Keratinocyte (primary cell): ENCODE results near the gene TAF4B. TPM values are rescaled to one million over a fixed set of nuclear protein-coding genes. Genes with fewer than 3 reads are reported as not detected.
"Not testable (repeated sequence)": the region's sequence is repeated elsewhere in the genome, so short reads cannot be mapped to it uniquely, and the experiment has no call there.

Experiments used
- DNase-seq: peaks from one replicate; pipeline ENCODE4 v3.0.0-alpha.2; 2011; ENCODE audit warnings: low read depth, missing footprints, low spot score
- FAIRE-seq: peaks from 2 replicates; lab custom pipeline; 2011; peaks lifted over from hg19 to GRCh38; lab: Jason Lieb, UNC
- H2AFZ ChIP-seq: 2 replicates; pipeline ENCODE4 v1.6.0; 2012; ENCODE audit warnings: low read length, control low read depth, inconsistent platforms; ENCODE audit not compliant: control insufficient read depth
- H3K27ac ChIP-seq: 2 replicates; pipeline ENCODE4 v1.5.1; 2011; ENCODE audit warnings: low read length; ENCODE audit not compliant: control insufficient read depth, insufficient read depth
- H3K27me3 ChIP-seq: 3 replicates; pipeline ENCODE4 v1.6.0; 2011; ENCODE audit warnings: low read length; ENCODE audit not compliant: control insufficient read depth, insufficient read depth; ENCODE audit errors: extremely low read depth
- H3K36me3 ChIP-seq, 2 experiments: 2 replicates in 1 of 2; 3 replicates in 1 of 2; pipeline ENCODE4 v1.5.1; 2011; ENCODE audit warnings: low read length in 2 of 2, mild to moderate bottlenecking in 1 of 2; ENCODE audit not compliant: control insufficient read depth in 2 of 2, insufficient read depth in 2 of 2; ENCODE audit errors: extremely low read depth in 1 of 2
- H3K4me1 ChIP-seq: 3 replicates; pipeline ENCODE4 v1.5.1; 2011; ENCODE audit warnings: low read length; ENCODE audit not compliant: control insufficient read depth, insufficient read depth; ENCODE audit errors: extremely low read depth
- H3K4me2 ChIP-seq: 3 replicates; pipeline ENCODE4 v1.6.0; 2011; ENCODE audit warnings: low read depth, low read length; ENCODE audit not compliant: control insufficient read depth, insufficient read depth; ENCODE audit errors: extremely low read depth
- H3K4me3 ChIP-seq, 3 experiments: fragments of 200-600 bp in 1 of 3; sonication (generic) in 1 of 3; 2 replicates in 2 of 3; 3 replicates in 1 of 3; pipeline ENCODE4 v1.5.1; 2011 to 2016; ENCODE audit warnings: low read length in 3 of 3, mild to moderate bottlenecking in 3 of 3, control low read depth in 2 of 3, inconsistent platforms in 1 of 3, low read depth in 1 of 3, mixed read lengths in 1 of 3, mixed run types in 1 of 3, moderate library complexity in 1 of 3; ENCODE audit not compliant: control insufficient read depth in 2 of 3, insufficient read depth in 2 of 3; ENCODE audit errors: extremely low read depth in 1 of 3
- H3K79me2 ChIP-seq: 2 replicates; pipeline ENCODE4 v1.6.0; 2012; ENCODE audit warnings: low read length; ENCODE audit not compliant: control insufficient read depth, insufficient read depth
- H3K9ac ChIP-seq: 3 replicates; pipeline ENCODE4 v1.6.0; 2011; ENCODE audit warnings: low read length; ENCODE audit not compliant: control insufficient read depth, insufficient read depth; ENCODE audit errors: extremely low read depth
- H3K9me1 ChIP-seq: 3 replicates; pipeline ENCODE4 v1.6.0; 2011; ENCODE audit warnings: low read length; ENCODE audit not compliant: control insufficient read depth, insufficient read depth; ENCODE audit errors: extremely low read depth
- H3K9me3 ChIP-seq: 2 replicates; pipeline ENCODE4 v1.5.1; 2012; ENCODE audit warnings: low read depth, low read length; ENCODE audit not compliant: control insufficient read depth
- H4K20me1 ChIP-seq: 3 replicates; pipeline ENCODE4 v1.6.0; 2011; ENCODE audit warnings: low read length; ENCODE audit not compliant: control insufficient read depth, insufficient read depth; ENCODE audit errors: extremely low read depth
- CTCF ChIP-seq, 3 experiments: IDR thresholded peaks in 1 of 3; conservative IDR thresholded peaks in 1 of 3; optimal IDR thresholded peaks in 1 of 3; 2 replicates in 2 of 3; 3 replicates in 1 of 3; pipeline versions ENCODE3 to v1.5.1; 2011; ENCODE audit warnings: low read length in 3 of 3, mild to moderate bottlenecking in 3 of 3, moderate library complexity in 2 of 3, control low read depth in 1 of 3, inconsistent platforms in 1 of 3; ENCODE audit not compliant: insufficient read depth in 2 of 3; ENCODE audit errors: extremely low read depth in 1 of 3
- EZH2 ChIP-seq: IDR thresholded peaks from one replicate; pipeline ENCODE4 v1.6.1; 2012; ENCODE audit warnings: inconsistent platforms, mild to moderate bottlenecking, low read length, moderate library complexity
- dilution Hi-C: fragments of 300-500 bp; cut with MboI; formaldehyde crosslinking; loops from one replicate; pipeline ENCODE4 v1.7.0; 2020; ENCODE audit warnings: low sequenced_read_pairs; ENCODE audit not compliant: extremely low pct_ligation_motif_present
- polyA plus RNA-seq, 5 experiments: library from polyadenylated mRNA; depleted of rRNA in 3 of 5; stranded (reverse) in 3 of 5; stranded (forward) in 1 of 5; unstranded in 1 of 5; fragments of >200 nt; gene quantifications; 1 replicate in 1 of 5; 2 replicates in 3 of 5; 3 replicates in 1 of 5; pipeline versions ENCODE4 v1.2.1 to v1.2.3, GENCODE V29; 2011 to 2012; ENCODE audit warnings: missing spikeins in 2 of 5, low read depth in 1 of 5, low replicate concordance in 1 of 5

Gene TAF4B
- polyA plus RNA-seq, 1 donor (not counting 4 experiments of a cell fraction or from before 2014, with no cell fraction given), result 5.9 TPM

GRCh38 chr18:26298107-26298506, 71.9 kb downstream of the TAF4B start:
- Histone ChIP-seq H2AFZ (no peak overlapping the region), H3K9me1 (no peaks in the 10 kb centered on the region), H3K36me3 (no peaks in the 10 kb centered on the region), H3K4me2 (no peak overlapping the region), H3K27me3 (no peaks in the 10 kb centered on the region), H3K27ac (no peak overlapping the region), H3K4me1 (no peaks in the 10 kb centered on the region), H3K4me3 (no peak overlapping the region), H3K9ac (no peak overlapping the region), H3K79me2 (no peaks in the 10 kb centered on the region), H4K20me1 (no peaks in the 10 kb centered on the region), H3K9me3 (no peaks in the 10 kb centered on the region)
- dilution Hi-C loops, result no loop called here
- DNase-seq (no peak), FAIRE-seq (no peak)
- TF ChIP-seq EZH2 (no peak), CTCF (optimal IDR thresholded peaks at IDR 0.05 in 1 of 3, IDR thresholded peaks at IDR 0.05 in 1 of 3, conservative IDR thresholded peaks at IDR 0.05 in 1 of 3; ENCODE audit: extremely low read depth in 1 of 3, insufficient read depth in 2 of 3, low read length in 3 of 3) (no peak)

- Histone ChIP-seq H3K36me3 (no peaks in the 10 kb centered on the region), H3K27ac (no peak overlapping the region), H3K27me3 (no peaks in the 10 kb centered on the region), H3K4me3 (no peak overlapping the region), H3K9me3 (no peaks in the 10 kb centered on the region), H3K4me2 (no peak overlapping the region), H3K79me2 (no peaks in the 10 kb centered on the region), H3K9me1 (no peaks in the 10 kb centered on the region), H3K4me1 (peaks cover 3% of the 10 kb centered on the region), H3K9ac (no peak overlapping the region), H4K20me1 (no peaks in the 10 kb centered on the region), H2AFZ (no peak overlapping the region)
- TF ChIP-seq EZH2 (no peak), CTCF (optimal IDR thresholded peaks at IDR 0.05 in 1 of 3, IDR thresholded peaks at IDR 0.05 in 1 of 3, conservative IDR thresholded peaks at IDR 0.05 in 1 of 3; ENCODE audit: extremely low read depth in 1 of 3, insufficient read depth in 2 of 3, low read length in 3 of 3) (no peak)
- FAIRE-seq (no peak), DNase-seq (no peak)
- dilution Hi-C loops, result no loop called here
Measured at GRCh38 chr18:26301681-26302080, 75.4 kb downstream of the TAF4B start.

- H3K27me3 ChIP-seq, H3K79me2 ChIP-seq, H3K9me3 ChIP-seq, H3K4me3 ChIP-seq, H3K9ac ChIP-seq, H3K4me2 ChIP-seq, H3K27ac ChIP-seq, H4K20me1 ChIP-seq, DNase-seq, H2AFZ ChIP-seq, H3K36me3 ChIP-seq, H3K4me1 ChIP-seq, H3K9me1 ChIP-seq, dilution Hi-C loops, FAIRE-seq: not testable (repeated sequence)
Measured at GRCh38 chr18:26303222-26303621, 77.0 kb downstream of the TAF4B start.
